Nasal cavity respiratory epithelium epithelial cell of viscerocranial mucosa (primary cell): ENCODE data around the gene ASTE1. TPM values are rescaled to one million over a fixed set of nuclear protein-coding genes. Genes with fewer than 3 reads are reported as not detected.

Source experiments
- total RNA-seq: library from RNA; depleted of rRNA; stranded (reverse); fragments of >200 nt; gene quantifications from 2 replicates; pipeline ENCODE4 v1.2.3, GENCODE V29; 2014

Gene ASTE1
- total RNA-seq, result 6.8 and 7.1 TPM in 2 replicates

GRCh38 chr3:131026321-131027151, at the start of gene ASTE1, which contains the start of gene NEK11:
Gene ASTE1, minus strand, starts transcription at chr3:131026825. Its CDS starts 1,519 bp downstream, at chr3:131025306.
Gene NEK11, plus strand, starts transcription at chr3:131026877. Its CDS starts 2,832 bp downstream, at chr3:131029709.

Other genes with a start within 250 kb of the ASTE1 start
- 161 and 237 TPM in 2 replicates for gene ATP2C1, start 132.7 kb downstream of the ASTE1 start, total RNA-seq
- gene NEK11, start 52 bp upstream of the ASTE1 start, total RNA-seq, result 4.4 and 8.0 TPM in 2 replicates